Muscle of leg (tissue), 11 donors: Measurements from ENCODE around the gene DUOX2. TPM values are rescaled to one million over a fixed set of nuclear protein-coding genes. Genes with fewer than 3 reads are reported as not detected.
"Not testable (repeated sequence)": the region's sequence is repeated elsewhere in the genome, so short reads cannot be mapped to it uniquely, and the experiment has no call there.

Experiments
- DNase-seq: peaks from one replicate; pipeline ENCODE4 v3.0.0; 2013
- H3K27ac ChIP-seq: one replicate; pipeline ENCODE4 v1.5.1; 2013; ENCODE audit warnings: mild to moderate bottlenecking, low read length, control low read depth
- H3K27me3 ChIP-seq: one replicate; pipeline ENCODE4 v1.6.1; 2013; ENCODE audit warnings: low read length; ENCODE audit not compliant: control insufficient read depth, insufficient read depth
- H3K36me3 ChIP-seq: one replicate; pipeline ENCODE4 v1.6.1; 2013; ENCODE audit warnings: low read length; ENCODE audit not compliant: control insufficient read depth, insufficient read depth
- H3K4me1 ChIP-seq: one replicate; pipeline ENCODE4 v1.6.1; 2013; ENCODE audit warnings: low read length; ENCODE audit not compliant: control insufficient read depth, insufficient read depth
- H3K4me3 ChIP-seq: one replicate; pipeline ENCODE4 v1.5.1; 2013; ENCODE audit warnings: low read length, control low read depth
- H3K9me3 ChIP-seq: replicated peaks from 2 replicates; pipeline ENCODE4 v1.6.1; 2013; ENCODE audit warnings: low read depth, low read length; ENCODE audit not compliant: control insufficient read depth
- WGBS: methylation state at CpG from one replicate; pipeline ENCODE4 v1.1.5; 2013; ENCODE audit warnings: missing lambda C conversion rate; ENCODE audit not compliant: insufficient coverage; 5-methylcytosine and 5-hydroxymethylcytosine counted together
- polyA plus RNA-seq, 8 donors: library from polyadenylated mRNA; unstranded; fragments of 120-200 nt; gene quantifications; one replicate each; pipeline versions ENCODE4 v1.2.1 to v1.2.3, GENCODE V29; 2013; ENCODE audit warnings: inconsistent platforms in 1 of 8, low replicate concordance in 1 of 8; ENCODE audit not compliant: insufficient read length in 8 of 8, insufficient read depth in 1 of 8
- total RNA-seq: library from RNA; stranded (reverse); fragments of 120-200 nt; gene quantifications from one replicate; pipeline ENCODE4 v1.2.4, GENCODE V29; 2013

Gene DUOX2
- total and polyA plus RNA-seq, 9 donors = 0.03 to 0.38 (median 0.12) TPM; not detected in 3

DNA sequence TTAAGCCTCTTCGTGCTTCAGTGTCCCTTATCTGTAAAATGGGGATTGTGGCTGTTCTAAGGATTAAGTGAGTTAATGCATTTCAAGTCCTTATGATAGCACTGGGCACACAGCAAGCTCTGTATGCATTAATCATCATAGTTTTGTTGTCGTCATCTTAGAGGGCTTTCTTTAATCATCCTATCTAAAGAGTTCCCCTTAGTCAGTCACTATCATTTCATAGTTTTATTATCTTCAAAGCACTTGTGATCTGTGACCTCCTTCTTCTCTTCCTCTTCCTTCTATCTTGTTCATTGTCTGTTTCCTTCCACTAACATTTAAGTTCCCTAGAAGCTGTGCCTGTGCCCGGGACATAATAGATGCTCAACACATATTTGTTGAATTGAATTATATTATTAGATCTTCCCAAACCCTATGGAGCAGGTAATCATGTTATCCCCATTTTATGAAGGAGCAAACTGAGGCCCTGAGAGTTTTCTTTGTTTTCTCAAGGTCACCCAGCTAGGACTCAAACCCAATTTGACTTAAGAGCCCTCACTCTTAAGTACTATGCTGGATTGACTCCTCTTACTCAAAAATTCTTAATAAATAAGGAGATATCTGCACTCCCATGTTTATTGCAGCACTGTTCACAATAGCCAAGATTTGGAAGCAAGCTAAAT lies 24.1 kb downstream of the DUOX2 start:
- 57% methylated on average over 1 of the region's 3 CpGs for WGBS
- H3K36me3 ChIP-seq = no peaks in the 10 kb centered on the region
- DNase-seq = no peak
- H3K27me3 ChIP-seq = peaks cover 18% of the 10 kb centered on the region
- H3K4me1 ChIP-seq = no peaks in the 10 kb centered on the region
- no peak overlapping the region for H3K27ac ChIP-seq
- no peaks in the 10 kb centered on the region for H3K9me3 ChIP-seq
- no peak overlapping the region for H3K4me3 ChIP-seq

DNA sequence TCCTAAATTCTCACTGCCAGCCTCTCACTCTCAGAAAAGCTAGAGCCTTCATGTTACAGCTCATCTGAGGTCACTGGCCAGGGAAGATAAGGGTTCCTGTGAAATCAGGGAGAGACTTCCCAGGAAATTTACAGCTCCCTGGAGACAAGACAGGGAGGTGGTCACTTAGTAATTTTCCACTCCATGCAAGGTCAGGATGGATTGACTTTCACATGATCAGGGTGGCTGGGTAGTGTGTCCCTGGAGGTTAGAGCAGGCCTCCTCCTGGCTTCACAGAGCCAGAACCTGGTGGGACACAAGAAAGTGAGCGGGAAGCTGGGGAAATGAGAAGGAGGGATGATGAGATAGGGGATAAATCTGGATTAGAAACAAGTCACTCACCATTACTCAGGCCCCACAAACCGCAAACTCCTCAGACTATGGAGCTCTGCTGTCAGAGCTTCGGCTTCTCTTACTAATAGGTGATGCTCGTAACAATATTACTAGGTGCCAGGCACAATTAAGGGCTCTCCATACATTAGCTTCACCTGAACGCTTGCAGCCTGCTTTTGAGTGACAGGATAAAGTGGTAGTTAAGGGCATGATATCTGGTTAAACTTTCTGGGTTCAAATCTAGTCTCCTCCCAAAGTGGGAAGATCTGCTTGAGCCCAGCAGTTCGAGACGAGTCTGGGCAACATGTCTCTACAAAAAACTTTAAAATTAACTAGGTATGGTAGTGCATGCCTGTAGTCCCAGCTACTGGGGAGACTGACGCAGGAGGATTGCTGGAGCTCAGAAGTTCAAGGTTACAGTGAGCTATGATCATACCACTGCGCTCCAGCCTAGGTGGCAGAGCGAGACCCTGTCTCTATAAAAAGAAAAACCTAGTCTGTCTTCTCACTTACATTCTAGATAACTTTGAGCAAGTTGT lies 24.9 kb downstream of the DUOX2 start:
- no peaks in the 10 kb centered on the region for H3K9me3 ChIP-seq
- no peak for DNase-seq
- no peak overlapping the region for H3K4me3 ChIP-seq
- H3K27ac ChIP-seq = no peak overlapping the region
- WGBS = 83% methylated on average over 1 of the region's 10 CpGs
- no peaks in the 10 kb centered on the region for H3K36me3 ChIP-seq
- peaks cover 18% of the 10 kb centered on the region for H3K27me3 ChIP-seq
- H3K4me1 ChIP-seq = no peaks in the 10 kb centered on the region

DNA sequence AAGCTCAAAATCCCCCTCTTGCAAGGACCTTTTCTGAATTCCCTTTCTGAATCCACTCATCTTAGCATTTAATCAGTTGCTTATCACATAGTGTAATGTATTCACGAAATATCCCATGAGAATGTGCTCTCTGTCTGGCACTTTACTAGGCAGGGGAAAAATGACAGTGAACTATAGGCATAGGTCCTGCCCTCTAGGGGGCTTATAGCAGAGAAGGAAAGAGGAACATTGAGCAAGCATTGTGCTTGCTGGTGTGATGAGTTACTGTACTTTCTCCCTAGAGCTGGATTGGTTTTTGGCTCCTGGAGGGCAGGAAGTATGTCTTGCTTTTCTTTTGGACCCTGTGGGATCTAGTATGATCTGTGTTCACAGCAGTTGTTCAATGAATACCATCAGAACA lies 26.5 kb downstream of the DUOX2 start:
- H3K27ac ChIP-seq = no peak overlapping the region
- no peaks in the 10 kb centered on the region for H3K4me1 ChIP-seq
- no peak overlapping the region for H3K4me3 ChIP-seq
- no CpG with 5 or more reads among the region's 1 CpG for WGBS
- H3K27me3 ChIP-seq = peaks cover 17% of the 10 kb centered on the region
- DNase-seq = no peak
- no peaks in the 10 kb centered on the region for H3K36me3 ChIP-seq
- H3K9me3 ChIP-seq = no peaks in the 10 kb centered on the region

DNA sequence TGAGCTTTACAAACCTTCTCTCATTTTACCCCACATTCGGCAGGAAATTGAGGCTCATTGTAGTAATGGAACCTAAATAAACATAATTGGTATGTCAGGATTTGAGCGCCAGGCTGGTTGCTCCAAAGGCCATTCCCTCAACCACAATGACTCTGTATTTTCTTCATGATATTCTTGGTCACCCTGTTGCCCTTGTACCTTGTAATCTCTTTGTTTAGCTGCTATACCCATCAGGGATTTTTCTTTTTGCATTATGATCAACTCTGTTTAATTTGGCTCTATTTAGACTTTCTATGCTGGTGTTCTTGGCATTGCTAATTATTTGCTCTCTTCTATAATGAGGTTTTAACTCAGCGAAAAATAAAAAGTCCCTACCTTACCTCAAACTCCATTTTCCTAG lies 29.8 kb downstream of the DUOX2 start:
- no peak overlapping the region for H3K4me3 ChIP-seq
- H3K36me3 ChIP-seq = no peaks in the 10 kb centered on the region
- H3K27me3 ChIP-seq = peaks cover 10% of the 10 kb centered on the region
- H3K27ac ChIP-seq = no peak overlapping the region
- H3K4me1 ChIP-seq = no peaks in the 10 kb centered on the region
- H3K9me3 ChIP-seq = no peaks in the 10 kb centered on the region
- no peak for DNase-seq
- WGBS = no CpG with 5 or more reads among the region's 3 CpGs

GRCh38 chr15:45083223-45083622 lies 30.7 kb downstream of the DUOX2 start:
- H3K9me3 ChIP-seq = no peaks in the 10 kb centered on the region
- no peak overlapping the region for H3K27ac ChIP-seq
- H3K4me3 ChIP-seq = no peak overlapping the region
- DNase-seq = no peak
- no peaks in the 10 kb centered on the region for H3K4me1 ChIP-seq
- H3K36me3 ChIP-seq = no peaks in the 10 kb centered on the region
- peaks cover 3% of the 10 kb centered on the region for H3K27me3 ChIP-seq

DNA sequence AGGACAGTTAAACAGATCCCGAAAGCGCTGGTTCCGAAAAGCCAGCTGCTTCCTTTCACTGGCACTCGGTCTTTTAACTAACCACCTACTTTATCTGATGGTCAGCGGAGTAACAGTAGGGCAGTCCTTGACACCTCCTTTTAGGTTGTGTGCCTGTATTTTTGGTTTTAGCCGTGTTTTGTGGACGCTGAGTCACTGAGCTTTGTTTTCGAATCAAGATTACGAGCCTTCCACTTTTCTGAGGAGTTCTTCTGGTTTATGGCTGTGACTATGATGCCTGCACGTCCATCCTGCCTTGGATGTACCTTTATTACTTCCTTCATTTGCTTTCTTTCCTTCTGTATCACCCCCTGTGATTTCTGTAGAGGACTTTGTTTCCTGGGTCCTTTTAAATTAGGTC lies 31.6 kb downstream of the DUOX2 start:
- not testable (repeated sequence) for H3K4me1 ChIP-seq, H3K9me3 ChIP-seq, DNase-seq, H3K27ac ChIP-seq, H3K27me3 ChIP-seq, H3K36me3 ChIP-seq, H3K4me3 ChIP-seq
- WGBS = no CpG with 5 or more reads among the region's 10 CpGs

GRCh38 chr15:45080593-45080992 lies 33.4 kb downstream of the DUOX2 start:
- not testable (repeated sequence) for H3K9me3 ChIP-seq, H3K36me3 ChIP-seq, DNase-seq, H3K27ac ChIP-seq, H3K4me3 ChIP-seq, H3K27me3 ChIP-seq, H3K4me1 ChIP-seq
- WGBS = no CpG with 5 or more reads among the region's 3 CpGs

- H3K9me3 ChIP-seq, DNase-seq, H3K4me3 ChIP-seq, H3K36me3 ChIP-seq, H3K4me1 ChIP-seq, H3K27ac ChIP-seq, H3K27me3 ChIP-seq: not testable (repeated sequence)
- WGBS = no CpG with 5 or more reads among the region's 5 CpGs
These were observed 34.2 kb downstream of the DUOX2 start for GRCh38 chr15:45079628-45080246.

DNA sequence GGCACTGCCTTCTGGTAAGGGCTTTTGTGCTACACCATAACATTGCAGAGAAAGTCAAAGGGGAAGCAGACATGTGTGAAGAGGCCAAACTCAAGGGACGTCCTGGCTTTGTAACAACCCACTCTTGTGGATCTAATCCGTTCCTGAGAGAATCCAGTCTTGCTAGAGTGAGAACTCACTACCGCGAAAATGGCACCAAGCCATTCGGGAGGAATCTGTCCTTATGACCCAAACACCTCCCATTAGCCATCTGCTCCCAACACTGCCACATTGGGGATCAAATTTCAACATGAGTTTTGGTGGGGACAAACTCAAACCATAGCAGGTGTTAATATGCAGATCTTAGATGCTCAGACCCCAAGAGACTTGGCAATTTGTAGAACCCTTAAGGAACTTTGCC lies 34.8 kb downstream of the DUOX2 start:
- H3K4me1 ChIP-seq, H3K4me3 ChIP-seq, H3K27me3 ChIP-seq, H3K27ac ChIP-seq, DNase-seq, H3K36me3 ChIP-seq, H3K9me3 ChIP-seq: not testable (repeated sequence)
- WGBS = no CpG with 5 or more reads among the region's 5 CpGs

GRCh38 chr15:45077391-45077790 lies 36.6 kb downstream of the DUOX2 start:
- H3K9me3 ChIP-seq, H3K4me3 ChIP-seq, H3K27ac ChIP-seq, H3K36me3 ChIP-seq, DNase-seq, H3K4me1 ChIP-seq, H3K27me3 ChIP-seq: not testable (repeated sequence)
- no CpG with 5 or more reads among the region's 2 CpGs for WGBS
